Measurements from ENCODE around the gene MCAT. TPM values are rescaled to one million over a fixed set of nuclear protein-coding genes. Genes with fewer than 3 reads are reported as not detected.

MCAT gene
- total RNA-seq, 1 donor from 2014 or later, result 29.3 TPM

GRCh38 chr22:43090130-43090789 is 52.9 kb downstream of the MCAT start:
- DNase-seq (ENCODE audit: low spot score), result peak; percentile 67

- peak; percentile 90 for DNase-seq (ENCODE audit: low spot score)
Measured at GRCh38 chr22:43088984-43089717, 54.0 kb downstream of the MCAT start, which contains the start of gene TTLL1. TTLL1 (minus strand) TSS chr22:43089391; CDS start chr22:43075586, 13,805 bp downstream.

GRCh38 chr22:43088627-43088983 is 54.6 kb downstream of the MCAT start:
- DNase-seq (ENCODE audit: low spot score), result no peak

GRCh38 chr22:43085658-43086606 is 57.3 kb downstream of the MCAT start:
- DNase-seq (ENCODE audit: low spot score), result no peak

Other genes with a start within 250 kb of the MCAT start
- gene PACSIN2, start 128.2 kb downstream of the MCAT start, total RNA-seq, result 182 TPM
- 5.9 TPM for gene TTLL1, start 54.0 kb downstream of the MCAT start, total RNA-seq
- 19.0 TPM for gene BIK, start 32.6 kb downstream of the MCAT start, total RNA-seq
- gene TSPO, start 8.2 kb upstream of the MCAT start, total RNA-seq, result 322 TPM
- 105 TPM for gene TTLL12, start 43.7 kb upstream of the MCAT start, total RNA-seq
- gene SCUBE1, start 200.0 kb upstream of the MCAT start, total RNA-seq, result 1.7 TPM